Dedifferentiated amniotic fluid mesenchymal stem cell (primary cell): ENCODE data around the gene ARL8B.
A peak's percentile ranks its signal among the peaks of the same experiment; 100 is the strongest.
"Not testable (repeated sequence)": the region's sequence is repeated elsewhere in the genome, so short reads cannot be mapped to it uniquely, and the experiment has no call there.

Experiments
- DNase-seq: peaks from one replicate; pipeline ENCODE4 v3.0.0-alpha.2; 2016; ENCODE audit errors: extremely low spot score

ARL8B gene

DNA sequence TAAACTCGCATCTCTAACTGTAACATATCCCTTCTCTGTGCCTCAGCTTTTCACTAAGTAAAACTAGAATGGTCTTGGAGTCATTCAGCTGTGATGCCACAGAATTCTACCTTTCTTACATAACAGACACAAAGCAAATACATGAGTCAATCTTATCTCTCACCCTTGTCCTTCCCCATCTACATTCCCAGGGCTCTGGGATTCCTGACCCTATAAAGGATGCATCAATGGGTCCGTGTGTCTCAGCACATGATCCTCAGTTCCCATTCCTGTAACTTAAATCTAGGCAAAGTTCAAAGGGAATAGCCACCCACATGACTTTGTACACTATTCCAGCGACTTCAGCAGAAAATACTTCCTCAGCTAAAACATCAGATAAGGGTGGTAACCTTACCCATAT lies 11.8 kb upstream of the ARL8B start:
- DNase-seq = no peak

DNA sequence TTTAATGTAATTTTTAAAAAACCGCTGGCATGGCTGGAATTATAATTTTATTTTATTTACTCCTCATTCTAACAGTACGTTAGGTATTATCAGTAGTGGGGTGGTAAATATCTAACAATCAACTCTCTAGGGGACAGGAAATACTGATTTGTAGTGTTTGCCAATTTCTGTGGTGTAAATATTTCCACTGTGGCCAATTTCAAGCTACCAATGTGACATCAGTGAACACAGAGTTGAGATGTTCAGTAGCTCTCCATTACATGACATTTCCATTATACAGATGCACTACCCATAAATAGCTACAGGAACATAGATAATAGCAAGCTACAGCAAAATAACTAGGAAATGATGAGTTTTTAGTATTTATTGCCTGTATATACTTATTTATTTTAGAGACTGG lies 10.0 kb upstream of the ARL8B start:
- no peak for DNase-seq

DNA sequence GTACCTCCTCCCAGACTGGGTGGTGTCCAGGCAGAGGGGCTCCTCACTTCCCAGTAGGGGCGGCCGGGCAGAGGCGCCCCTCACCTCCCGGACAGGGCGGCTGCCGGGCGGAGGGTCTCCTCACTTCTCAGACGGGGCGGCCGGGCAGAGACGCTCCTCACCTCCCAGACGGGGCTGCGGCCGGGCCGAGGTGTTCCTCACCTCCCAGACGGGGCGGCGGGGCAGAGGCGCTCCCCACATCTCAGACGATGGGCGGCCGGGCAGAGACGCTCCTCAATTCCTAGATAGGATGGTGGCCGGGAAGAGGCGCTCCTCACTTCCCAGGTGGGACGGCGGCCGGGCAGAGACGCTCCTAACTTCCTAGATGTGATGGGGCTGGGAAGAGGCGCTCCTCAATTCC lies 8.4 kb upstream of the ARL8B start:
- DNase-seq = not testable (repeated sequence)

DNA sequence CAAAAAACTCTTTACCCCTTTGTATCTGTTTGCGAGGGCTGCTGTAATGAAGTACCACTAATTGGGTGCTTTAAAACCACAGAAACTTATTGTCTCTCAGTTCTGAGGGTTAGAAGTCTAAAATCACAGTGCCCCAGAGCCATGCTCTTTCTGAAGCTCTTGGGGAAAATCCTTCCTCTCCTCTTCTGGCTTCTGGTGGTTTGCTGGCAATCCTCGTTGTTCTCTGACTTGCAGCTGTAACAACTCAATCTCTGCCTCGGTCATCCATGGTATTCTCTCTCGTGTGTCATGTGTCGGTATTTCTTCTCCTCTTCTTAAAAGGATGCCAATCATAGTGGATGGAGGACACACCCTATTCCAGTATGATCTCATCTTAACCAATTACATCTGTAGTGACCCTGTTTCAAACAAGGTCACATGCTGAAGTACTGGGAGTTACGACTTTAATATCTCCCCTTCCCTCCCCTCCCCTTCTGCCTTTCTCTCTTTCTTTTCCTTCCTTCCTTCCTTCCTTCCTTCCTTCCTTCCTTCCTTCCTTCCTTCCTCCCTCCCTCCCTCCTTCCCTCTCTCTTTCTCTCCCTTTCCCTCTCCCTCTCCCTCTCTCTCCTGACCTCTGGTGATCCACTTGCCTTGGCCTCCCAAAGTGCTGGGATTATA lies 6.5 kb upstream of the ARL8B start:
- DNase-seq = no peak

DNA sequence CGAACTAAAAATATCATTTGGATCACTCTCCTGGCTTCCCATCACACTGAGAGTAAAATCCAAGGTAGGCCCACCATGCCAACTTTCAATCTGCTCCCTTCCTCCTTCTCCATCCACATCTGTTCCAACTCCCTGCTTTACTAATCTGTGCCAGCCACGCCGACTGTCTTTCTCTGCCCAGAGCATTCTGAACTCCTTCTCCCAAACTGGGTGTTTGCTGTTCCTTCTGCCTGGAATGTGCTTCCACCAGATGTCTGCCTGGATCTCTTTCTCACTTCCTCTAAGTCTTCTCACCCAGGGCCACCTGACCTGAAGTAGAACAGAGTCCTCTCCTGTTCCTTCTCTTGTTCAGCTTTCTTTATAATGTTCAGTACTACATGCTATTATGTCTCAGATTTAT lies 5.6 kb upstream of the ARL8B start:
- no peak for DNase-seq

DNA sequence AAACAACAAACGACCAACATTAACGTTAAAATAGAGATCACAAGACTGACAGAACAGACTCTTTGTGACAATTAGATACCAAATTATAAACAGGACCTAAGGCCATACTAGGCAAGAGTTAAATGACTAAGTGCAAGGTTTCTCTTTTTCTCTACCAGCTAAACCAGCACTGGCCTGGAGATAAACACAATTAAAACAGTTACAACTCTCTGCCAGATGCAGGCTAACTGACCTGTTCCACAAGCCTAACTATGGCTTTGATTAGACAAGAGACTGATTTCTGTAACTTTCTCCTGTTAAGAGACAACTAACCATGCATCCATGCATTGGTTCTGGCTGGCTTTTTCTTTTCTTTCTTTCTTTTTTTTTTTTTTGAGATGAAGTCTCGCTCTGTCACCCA lies 1.6 kb upstream of the ARL8B start:
- no peak for DNase-seq

DNA sequence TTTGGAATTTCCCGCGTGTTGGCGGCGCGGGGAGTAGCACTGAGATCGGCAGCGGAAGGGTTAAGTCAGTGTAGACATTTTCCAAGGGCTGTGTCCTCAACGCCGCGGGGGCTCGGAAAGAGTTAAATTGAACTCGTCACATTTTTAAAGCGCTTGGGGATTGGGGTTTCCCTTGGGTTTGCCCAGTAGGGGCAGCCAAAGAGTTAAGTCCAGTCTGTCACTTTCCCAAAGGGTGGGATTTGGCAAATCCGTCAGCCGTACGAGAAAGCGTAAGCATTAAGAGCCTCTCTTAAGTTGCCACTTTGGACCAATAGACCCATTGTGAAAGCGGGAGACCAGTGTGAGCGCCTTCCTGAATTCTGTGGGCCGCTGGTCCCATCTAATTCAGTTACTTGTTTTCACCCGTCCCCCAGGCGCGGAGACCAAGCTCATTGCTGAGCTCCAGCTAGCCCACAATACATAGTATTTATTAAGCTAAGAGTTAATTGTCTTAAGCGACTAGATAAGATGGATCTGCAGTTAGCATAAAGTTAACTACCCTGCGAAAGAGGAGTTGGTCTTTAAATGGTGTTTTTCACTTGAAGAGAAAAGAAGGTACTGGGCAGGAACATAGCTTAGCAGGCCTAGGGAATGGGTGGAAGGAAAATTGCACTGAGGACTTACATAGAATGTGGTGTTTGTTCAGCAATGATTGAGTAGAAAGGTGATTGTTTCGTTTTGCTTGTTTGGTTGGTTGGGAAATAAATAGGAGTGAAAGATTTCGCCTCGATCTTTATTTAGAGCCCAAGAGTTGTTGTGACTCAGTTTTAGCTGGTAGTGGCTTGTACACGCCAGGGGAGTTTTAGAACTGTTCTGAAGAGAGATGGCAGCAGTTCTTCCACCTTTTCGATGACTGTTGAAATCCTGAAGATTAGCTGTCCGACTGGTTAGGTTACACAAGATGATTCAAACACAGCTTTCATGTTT lies 932 bp downstream of the ARL8B start:
- peak; percentile 67 for DNase-seq

DNA sequence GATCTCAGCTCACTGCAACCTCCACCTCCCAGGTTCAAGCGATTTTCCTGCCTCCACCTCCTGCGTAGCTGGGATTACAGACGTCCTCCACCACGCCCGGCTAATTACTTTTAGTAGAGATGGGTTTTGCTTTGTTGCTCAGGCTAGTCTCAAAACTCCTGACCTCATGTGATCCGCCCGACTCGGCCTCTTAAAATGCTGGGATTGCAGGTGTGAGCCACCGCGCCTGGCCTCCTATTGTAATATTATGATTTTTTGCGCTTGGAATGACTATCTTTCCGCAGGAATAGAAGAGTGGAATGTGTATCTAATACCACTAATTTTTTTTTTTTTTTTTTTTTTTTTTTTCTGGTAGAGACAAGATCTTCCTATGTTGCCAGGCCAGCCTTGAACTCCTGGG lies 1.8 kb downstream of the ARL8B start:
- DNase-seq = no peak

DNA sequence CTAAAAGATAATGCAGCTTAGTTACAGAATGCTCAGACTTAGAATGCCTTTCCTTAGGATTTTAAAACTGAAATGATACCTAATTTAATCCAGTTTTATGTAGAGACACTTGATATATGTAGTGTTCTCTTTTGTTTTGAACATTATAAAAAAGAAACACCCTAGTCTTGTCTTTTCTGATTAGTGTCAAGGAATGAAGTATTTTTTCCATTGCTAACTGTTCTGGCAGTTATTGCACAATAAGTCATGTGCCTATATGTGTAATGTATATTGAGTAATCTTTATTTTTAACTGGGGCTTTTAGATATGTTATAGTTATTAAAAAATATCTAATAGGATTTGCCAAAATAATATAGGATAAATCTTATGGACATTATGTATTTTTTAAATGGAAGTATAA lies 4.5 kb downstream of the ARL8B start:
- DNase-seq = peak; percentile 73

DNA sequence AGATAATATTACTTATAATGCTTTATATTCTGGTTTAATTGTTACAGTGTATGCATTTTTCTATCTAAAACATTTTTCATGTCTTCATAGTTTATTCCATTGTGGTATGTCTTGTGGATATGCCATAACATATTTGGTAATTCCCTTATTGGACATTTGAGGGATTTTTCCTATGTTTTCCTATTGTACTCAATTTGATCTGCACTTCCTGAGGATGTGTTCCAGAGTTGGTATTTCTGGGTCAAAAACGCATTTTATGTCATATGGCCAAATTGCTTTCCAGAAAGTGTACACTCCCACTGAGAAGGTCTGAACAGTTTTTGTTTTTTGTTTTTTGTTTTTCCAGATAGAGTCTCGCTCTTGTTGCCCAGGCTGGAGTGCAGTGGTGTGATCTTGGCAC lies 6.8 kb downstream of the ARL8B start:
- DNase-seq = no peak

DNA sequence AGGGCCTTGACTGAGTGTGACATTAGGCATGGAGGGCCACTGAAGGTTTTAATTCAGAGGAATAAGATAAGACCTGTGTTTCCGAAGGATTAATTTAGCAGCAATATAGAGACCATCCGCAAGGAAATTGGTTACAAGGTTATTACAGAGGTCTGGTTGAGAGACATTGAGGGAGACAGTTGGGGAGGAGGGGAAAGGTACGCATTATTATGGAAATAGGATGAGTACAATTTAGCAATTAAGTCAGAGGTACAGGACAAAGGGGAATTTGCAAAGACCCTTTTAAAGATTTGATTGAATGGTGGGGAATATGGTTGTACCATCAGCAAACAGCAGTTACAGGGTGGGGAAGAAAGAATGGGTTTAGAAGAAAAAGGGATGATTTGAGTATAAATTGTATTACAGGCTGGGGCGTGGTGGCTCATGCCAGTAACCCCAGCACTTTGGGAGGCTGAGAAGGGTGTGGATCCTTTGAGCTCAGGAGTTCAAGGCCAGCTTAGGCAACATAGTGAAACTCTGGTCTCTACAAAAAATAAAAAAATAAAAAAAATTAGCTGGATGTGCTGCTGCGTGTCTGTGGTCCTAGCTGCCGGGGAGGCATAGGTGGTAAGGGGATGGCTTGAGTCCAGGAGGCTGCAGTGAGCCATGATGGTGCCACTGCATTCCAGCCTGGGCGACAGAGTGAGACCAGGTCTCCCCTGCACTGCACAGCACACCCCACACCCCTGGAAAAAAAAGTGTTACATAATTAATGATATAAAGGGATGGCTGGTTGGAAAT lies 11.3 kb downstream of the ARL8B start:
- no peak for DNase-seq

DNA sequence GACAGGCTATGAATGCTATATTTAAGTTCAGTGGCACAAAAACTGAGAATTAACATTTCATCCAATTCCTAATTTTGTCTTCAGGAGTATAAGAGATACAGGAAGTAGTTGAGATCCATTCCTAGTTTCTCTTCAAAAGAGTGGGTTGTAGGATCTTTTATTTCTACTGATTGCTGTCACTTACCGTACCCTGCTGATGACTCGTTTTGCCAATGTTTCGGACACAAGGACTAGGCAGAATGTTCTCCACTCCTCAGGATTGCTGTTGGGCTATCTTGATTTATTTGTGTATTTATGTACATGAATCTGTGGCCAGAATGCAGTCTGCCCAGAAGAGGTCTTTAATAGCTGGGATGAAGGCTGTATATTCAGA lies 11.9 kb downstream of the ARL8B start:
- DNase-seq = no peak

DNA sequence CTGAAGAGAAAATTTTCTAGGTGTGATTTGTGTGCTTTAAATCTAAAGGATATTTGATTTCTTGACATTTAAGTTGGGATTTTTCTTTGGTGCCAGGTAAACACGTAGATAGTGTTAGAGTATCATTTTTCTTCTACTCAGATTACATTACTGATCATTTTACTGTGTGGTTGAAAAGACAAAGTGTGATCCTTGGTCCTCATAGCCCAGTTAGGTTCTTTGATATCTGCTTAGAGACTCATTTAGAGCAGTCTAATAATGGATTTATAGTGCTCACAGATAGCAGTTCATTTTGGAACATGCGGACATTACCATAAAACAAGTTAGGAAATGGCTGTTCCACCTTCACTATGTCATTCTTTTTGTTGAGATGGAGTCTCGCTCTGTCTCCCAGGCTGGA lies 12.4 kb downstream of the ARL8B start:
- no peak for DNase-seq

DNA sequence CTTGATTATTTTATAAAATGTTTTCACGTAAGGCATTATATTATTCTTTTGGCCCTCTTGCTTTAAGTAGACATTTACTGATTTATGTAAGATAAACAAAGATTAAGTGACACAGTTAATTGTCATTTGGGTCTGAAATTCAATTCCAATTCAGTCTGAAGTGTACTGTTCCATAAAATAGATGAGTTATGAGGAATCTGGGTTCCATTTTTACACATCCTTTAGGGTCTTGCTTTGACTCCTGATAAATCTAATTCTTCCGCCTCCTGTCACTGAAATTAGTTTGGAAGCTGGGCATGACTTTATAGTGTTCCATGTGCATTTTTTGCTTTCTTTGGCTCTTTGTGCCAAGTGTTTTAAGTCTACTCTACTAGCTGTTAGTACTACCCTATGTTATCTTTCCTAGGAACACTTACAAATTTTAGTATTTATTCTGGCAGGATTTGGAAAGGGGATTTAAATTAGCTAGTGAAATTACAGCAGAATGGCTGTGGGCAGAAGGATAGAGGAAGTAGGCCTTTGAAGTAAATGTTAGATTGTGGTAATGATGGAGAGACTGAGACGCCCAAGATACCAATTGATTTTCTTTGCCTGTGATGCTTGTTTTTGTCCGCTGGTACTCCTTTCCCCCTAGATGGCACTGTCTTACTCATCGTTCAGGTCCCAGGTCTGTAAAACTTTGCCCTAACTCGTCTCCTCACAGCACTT lies 14.3 kb downstream of the ARL8B start:
- DNase-seq = no peak

DNA sequence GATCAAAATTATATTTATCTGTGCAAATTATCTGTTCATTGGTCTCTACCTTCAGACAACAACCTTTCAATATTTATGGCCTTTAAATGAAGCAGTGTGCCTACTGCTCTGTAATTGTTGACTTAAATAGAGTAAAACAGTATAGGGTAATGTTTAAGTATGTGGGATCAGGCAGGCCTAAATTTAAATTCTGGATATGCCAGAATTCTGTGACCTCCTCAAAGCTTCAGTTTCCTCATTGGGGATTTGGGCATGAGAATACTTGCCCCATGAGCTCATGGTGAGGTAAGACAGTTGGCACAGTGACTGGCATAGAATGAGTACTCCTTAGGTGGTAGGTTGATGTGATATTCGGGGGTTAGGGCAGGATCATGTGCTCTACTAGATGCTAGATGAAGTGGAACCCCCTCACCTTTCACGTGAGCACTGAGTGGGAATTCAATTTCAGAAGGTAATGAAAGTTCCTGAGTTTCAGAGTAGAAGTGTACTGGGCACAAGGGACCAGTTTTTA lies 14.9 kb downstream of the ARL8B start:
- DNase-seq = no peak

DNA sequence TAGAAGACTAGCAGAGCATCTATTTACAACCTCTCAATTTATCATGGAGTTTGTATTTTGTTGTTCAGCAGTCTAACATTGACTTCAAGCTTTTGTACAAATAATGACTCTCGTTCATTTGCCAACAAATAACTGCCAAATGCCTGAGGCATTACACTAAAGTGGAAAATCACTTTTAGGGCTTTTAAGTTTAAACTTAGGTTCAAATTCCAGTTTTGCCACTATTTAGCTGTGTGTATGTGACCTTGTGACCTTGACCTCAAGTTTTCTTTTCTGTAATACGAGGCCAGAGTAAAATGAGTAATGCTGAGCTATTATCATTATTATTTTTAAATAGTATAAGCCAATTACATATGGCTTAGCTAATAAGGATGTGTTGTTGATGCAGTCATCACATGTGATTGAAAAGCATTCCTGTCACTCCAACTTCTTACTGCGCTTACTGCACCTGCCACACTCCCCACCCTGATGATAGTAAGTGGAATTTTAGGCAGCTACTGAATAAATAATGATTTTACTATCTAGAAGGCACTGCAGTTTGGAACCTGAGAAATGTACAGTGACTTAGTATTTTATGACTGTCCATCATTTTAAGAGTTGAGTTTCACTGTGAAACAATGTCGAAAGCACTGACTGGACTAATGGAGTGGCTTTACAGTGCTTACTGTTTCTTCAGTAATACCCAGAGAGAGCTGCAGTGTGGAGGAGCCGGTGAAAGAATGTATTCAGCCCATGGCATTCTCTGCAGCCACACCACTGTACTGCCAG lies 16.3 kb downstream of the ARL8B start:
- peak; percentile 25 for DNase-seq

DNA sequence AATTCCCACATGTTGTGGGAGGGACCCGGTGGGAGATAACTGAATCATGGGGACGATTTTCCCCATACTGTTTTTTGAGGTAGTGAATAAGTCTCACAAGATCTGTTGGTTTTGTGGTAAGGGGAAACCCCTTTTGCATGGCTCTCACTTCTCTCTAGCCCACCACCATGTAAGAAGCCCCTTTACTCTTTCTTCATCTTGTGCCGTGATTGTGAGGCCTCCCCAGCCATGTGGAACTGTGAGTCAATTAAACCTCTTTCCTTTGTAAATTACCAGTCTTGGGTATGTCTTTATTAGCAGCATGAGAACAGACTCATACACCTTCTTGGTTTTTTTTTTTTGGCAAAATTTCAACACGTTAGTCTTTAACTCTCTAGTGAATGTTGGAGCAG lies 18.1 kb downstream of the ARL8B start:
- no peak for DNase-seq

DNA sequence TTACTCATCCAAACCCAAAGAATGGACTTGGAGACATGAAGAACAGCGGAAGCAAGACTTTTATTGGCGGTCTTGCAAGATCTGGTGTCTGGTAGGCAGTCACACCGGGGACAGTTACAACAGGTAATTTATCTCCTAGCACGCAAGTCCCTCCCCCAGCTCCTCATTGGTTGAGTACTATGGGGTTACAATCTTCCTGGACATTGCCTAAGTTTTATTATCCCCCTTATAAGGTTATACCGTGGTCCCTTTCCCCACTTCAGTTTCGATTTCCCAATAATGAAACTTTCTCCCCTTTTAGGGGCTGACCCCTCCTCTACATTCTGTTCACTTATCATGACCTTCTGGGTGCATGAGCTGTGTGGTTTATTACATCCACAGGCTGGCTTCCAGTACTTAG lies 18.7 kb downstream of the ARL8B start:
- no peak for DNase-seq

DNA sequence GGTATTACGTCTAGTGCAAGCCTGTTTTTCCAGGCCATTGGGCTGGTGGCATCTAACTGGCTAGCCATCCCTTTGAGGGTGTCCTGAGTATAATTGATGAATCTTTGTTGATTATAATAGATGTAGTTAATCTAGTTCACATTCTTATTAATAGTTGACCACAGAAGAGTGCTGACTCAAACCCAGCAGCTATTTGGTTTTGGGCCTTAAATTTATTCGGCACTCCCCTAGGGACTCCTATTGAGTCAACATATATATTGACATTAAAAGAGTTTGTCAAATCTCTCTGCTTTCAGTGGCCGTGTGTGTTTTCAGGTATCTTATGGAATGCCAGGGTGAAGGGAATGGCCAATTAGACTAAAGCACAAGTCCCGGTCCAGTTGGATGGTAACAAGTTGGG lies 19.7 kb downstream of the ARL8B start:
- DNase-seq = no peak

DNA sequence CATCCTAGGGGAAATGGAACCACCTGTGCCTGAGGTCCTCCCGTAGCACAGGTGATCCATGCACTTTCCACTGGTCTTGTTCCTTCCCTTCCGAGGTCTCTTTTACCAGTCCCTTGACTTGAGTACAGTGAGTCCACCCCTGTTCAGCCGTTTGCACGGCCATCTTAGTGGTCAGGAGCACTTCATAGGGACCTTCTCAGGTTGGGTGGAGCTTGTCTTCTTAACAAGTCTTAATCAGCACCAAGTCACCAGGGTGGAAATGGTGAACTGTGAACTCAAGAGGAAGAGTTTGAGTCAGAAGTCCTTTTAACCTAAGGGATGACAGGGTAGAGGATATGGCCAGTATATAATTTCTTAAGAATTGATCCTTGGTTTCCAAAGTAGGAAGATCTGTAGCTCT lies 21.4 kb downstream of the ARL8B start:
- no peak for DNase-seq
